ENCODE data around the gene BAIAP2.

DNA sequence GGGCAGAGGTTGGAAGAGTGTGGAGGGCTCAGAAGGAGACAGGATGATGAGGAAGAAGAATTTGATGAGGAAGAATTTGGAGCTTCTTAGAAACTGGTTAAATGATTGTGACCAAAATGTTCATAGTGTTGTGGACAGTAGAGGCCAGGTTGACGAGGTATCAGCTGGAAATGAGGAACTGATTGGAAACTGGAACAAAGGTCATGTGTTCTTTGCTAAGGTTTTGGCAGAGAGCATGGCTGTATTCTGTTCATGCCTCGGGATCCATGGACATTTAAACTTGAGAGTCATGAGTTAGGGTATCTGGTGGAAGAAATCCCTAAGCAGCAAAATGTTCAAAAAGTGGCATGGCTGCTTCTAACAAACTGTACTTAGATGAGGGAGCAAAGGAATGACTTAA, 24.0 kb upstream of the BAIAP2 start:
- TF ChIP-seq EZH2 (IDR thresholded peaks at IDR 0.05; ENCODE audit: borderline replicate concordance, insufficient read depth, low read depth, low read length, poor library complexity, severe bottlenecking) = no peak
- TF ChIP-seq CTCF (IDR thresholded peaks at IDR 0.05) = no peak
